Measurements from ENCODE around the gene ROR1.

ROR1 gene

GRCh38 chr1:63847308-63847910 is 73.6 kb downstream of the ROR1 start:
- TF ChIP-seq CTCF (IDR thresholded peaks at IDR 0.05; ENCODE audit: low read depth, low read length, missing control alignments): no peak
- DNase-seq (ENCODE audit: extremely low read depth, low read depth): no peak
- no peak overlapping the region for H3K4me3 ChIP-seq (replicated peaks; ENCODE audit: low read depth, low read length)

- TF ChIP-seq CTCF (IDR thresholded peaks at IDR 0.05; ENCODE audit: low read depth, low read length, missing control alignments): no peak
- no peak for DNase-seq (ENCODE audit: extremely low read depth, low read depth)
- no peak overlapping the region for H3K4me3 ChIP-seq (replicated peaks; ENCODE audit: low read depth, low read length)
These were observed 74.9 kb downstream of the ROR1 start for GRCh38 chr1:63848733-63849132.

- no peak for DNase-seq (ENCODE audit: extremely low read depth, low read depth)
These were observed 75.3 kb downstream of the ROR1 start for GRCh38 chr1:63849149-63849548.

GRCh38 chr1:63854091-63854490 is 80.3 kb downstream of the ROR1 start:
- TF ChIP-seq CTCF (IDR thresholded peaks at IDR 0.05; ENCODE audit: low read depth, low read length, missing control alignments): no peak
- DNase-seq (ENCODE audit: extremely low read depth, low read depth): no peak
- no peak overlapping the region for H3K4me3 ChIP-seq (replicated peaks; ENCODE audit: low read depth, low read length)

More at GRCh38 chr1:63849149-63849548, 75.3 kb downstream of the ROR1 start:
- TF ChIP-seq CTCF (IDR thresholded peaks at IDR 0.05; ENCODE audit: low read depth, low read length, missing control alignments): no peak
- no peak overlapping the region for H3K4me3 ChIP-seq (replicated peaks; ENCODE audit: low read depth, low read length)

GRCh38 chr1:63855942-63856341 is 82.1 kb downstream of the ROR1 start:
- DNase-seq (ENCODE audit: extremely low read depth, low read depth): no peak
- TF ChIP-seq CTCF (IDR thresholded peaks at IDR 0.05; ENCODE audit: low read depth, low read length, missing control alignments): no peak
- no peak overlapping the region for H3K4me3 ChIP-seq (replicated peaks; ENCODE audit: low read depth, low read length)

- no peak overlapping the region for H3K4me3 ChIP-seq (replicated peaks; ENCODE audit: low read depth, low read length)
- TF ChIP-seq CTCF (IDR thresholded peaks at IDR 0.05; ENCODE audit: low read depth, low read length, missing control alignments): no peak
- no peak for DNase-seq (ENCODE audit: extremely low read depth, low read depth)
These were observed 83.1 kb downstream of the ROR1 start for GRCh38 chr1:63856924-63857323.

GRCh38 chr1:63857478-63857877 is 83.7 kb downstream of the ROR1 start:
- TF ChIP-seq CTCF (IDR thresholded peaks at IDR 0.05; ENCODE audit: low read depth, low read length, missing control alignments): no peak
- DNase-seq (ENCODE audit: extremely low read depth, low read depth): no peak
- H3K4me3 ChIP-seq (replicated peaks; ENCODE audit: low read depth, low read length): no peak overlapping the region
